ENCODE measurements around the gene LRRC37A. TPM values are rescaled to one million over a fixed set of nuclear protein-coding genes. Genes with fewer than 3 reads are reported as not detected.

The LRRC37A gene
- total and polyA plus RNA-seq, 9 of the 15 experiments (the other 6 are each of a cell fraction or from before 2014, with no cell fraction given): 0.14 to 3.1 (median 1.8) TPM

- TF ChIP-seq RAD21 (CRISPR knock-in tag; conservative IDR thresholded peaks at IDR 0.05 in 1 of 2, IDR thresholded peaks at IDR 0.05 in 1 of 2): no peak
- peak in 1 of 2 experiments; percentile 98; a peak in 2 of 4 replicates for TF ChIP-seq ZNF639 (CRISPR knock-in tag; conservative IDR thresholded peaks at IDR 0.05 in 1 of 2, IDR thresholded peaks at IDR 0.05 in 1 of 2)
- TF ChIP-seq TAF1 (IDR thresholded peaks at IDR 0.05; ENCODE audit: control insufficient read depth, extremely low read depth, insufficient read depth, low read length, severe bottlenecking): peak; percentile 78
- no peak for TF ChIP-seq CHD1 (IDR thresholded peaks at IDR 0.05; ENCODE audit: low read length)
- TF ChIP-seq ZFP91 (CRISPR knock-in tag; IDR thresholded peaks at IDR 0.05): no peak
- TF ChIP-seq FOSL1 (tag; conservative IDR thresholded peaks at IDR 0.05): peak; percentile 58
- TF ChIP-seq PATZ1 (CRISPR knock-in tag; IDR thresholded peaks at IDR 0.05; ENCODE audit: borderline replicate concordance): no peak
- TF ChIP-seq HCFC1 (IDR thresholded peaks at IDR 0.05; ENCODE audit: low read depth, low read length): 0 out of 2 replicates have a peak, but pooled peaks have one; percentile 23
- no peak for TF ChIP-seq ZFP1 (CRISPR knock-in tag; IDR thresholded peaks at IDR 0.05)
- no peak for TF ChIP-seq PCBP1 (IDR thresholded peaks at IDR 0.05; ENCODE audit: low read depth, low read length, poor library complexity, severe bottlenecking)
- TF ChIP-seq TCF7 (IDR thresholded peaks at IDR 0.05; ENCODE audit: borderline replicate concordance): no peak
- TF ChIP-seq HNRNPLL (IDR thresholded peaks at IDR 0.05; ENCODE audit: low read depth, low read length, poor library complexity, severe bottlenecking): peak; percentile 36
- TF ChIP-seq ZNF316 (IDR thresholded peaks at IDR 0.05): peak; percentile 51; the same call in 1 of the 2 replicates
- no peak for TF ChIP-seq KLF6 (CRISPR knock-in tag; IDR thresholded peaks at IDR 0.05; ENCODE audit: borderline replicate concordance)
- no peak for TF ChIP-seq ARID1B (IDR thresholded peaks at IDR 0.05)
- TF ChIP-seq ZMIZ1 (IDR thresholded peaks at IDR 0.05; ENCODE audit: low read depth in 2 of 2, low read length in 2 of 2): no peak
These were observed 28.0 kb upstream of the LRRC37A start (continued) for GRCh38 chr17:46266656-46267544.

Measured in K562 (cell line).